ENCODE measurements around the gene FTO.

The FTO gene

GRCh38 chr16:54174750-54175149 is 470.8 kb downstream of the FTO start:
- Histone ChIP-seq H3K9ac (no peak overlapping the region), H3K4me1 (ENCODE audit: low read depth, poor library complexity, severe bottlenecking) (no peaks in the 10 kb centered on the region), H4K20me1 (ENCODE audit: insufficient read depth) (no peaks in the 10 kb centered on the region), H3K36me3 (ENCODE audit: insufficient read depth) (no peaks in the 10 kb centered on the region), H2AFZ (ENCODE audit: low read depth) (no peak overlapping the region), H3K27me3 (ENCODE audit: insufficient read depth, low read depth) (no peaks in the 10 kb centered on the region), H3K27ac (no peak overlapping the region), H3K4me3 (IDR thresholded peaks at IDR 0.05; ENCODE audit: insufficient read depth, low read depth, low read length) (no peak overlapping the region), H3K4me2 (no peak overlapping the region), H3K79me2 (ENCODE audit: insufficient read depth, low read depth) (no peaks in the 10 kb centered on the region)
- TF ChIP-seq CTCF (conservative IDR thresholded peaks at IDR 0.05; ENCODE audit: low read depth, low read length): no peak

- H2AFZ ChIP-seq (ENCODE audit: low read depth): no peak overlapping the region
- H3K79me2 ChIP-seq (ENCODE audit: insufficient read depth, low read depth): no peaks in the 10 kb centered on the region
- no peak overlapping the region for H3K27ac ChIP-seq
- no peak for TF ChIP-seq CTCF (conservative IDR thresholded peaks at IDR 0.05; ENCODE audit: low read depth, low read length)
- H3K36me3 ChIP-seq (ENCODE audit: insufficient read depth): no peaks in the 10 kb centered on the region
- H3K9ac ChIP-seq: no peak overlapping the region
- no peak overlapping the region for H3K4me3 ChIP-seq (IDR thresholded peaks at IDR 0.05; ENCODE audit: insufficient read depth, low read depth, low read length)
- no peaks in the 10 kb centered on the region for H3K4me1 ChIP-seq (ENCODE audit: low read depth, poor library complexity, severe bottlenecking)
- H4K20me1 ChIP-seq (ENCODE audit: insufficient read depth): no peaks in the 10 kb centered on the region
- H3K27me3 ChIP-seq (ENCODE audit: insufficient read depth, low read depth): no peaks in the 10 kb centered on the region
- H3K4me2 ChIP-seq: no peak overlapping the region
These were observed 471.2 kb downstream of the FTO start for GRCh38 chr16:54175169-54175551.

GRCh38 chr16:54175552-54176375 is 471.8 kb downstream of the FTO start:
- no peak overlapping the region for H3K4me2 ChIP-seq
- H3K27me3 ChIP-seq (ENCODE audit: insufficient read depth, low read depth): no peaks in the 10 kb centered on the region
- H4K20me1 ChIP-seq (ENCODE audit: insufficient read depth): no peaks in the 10 kb centered on the region
- H3K79me2 ChIP-seq (ENCODE audit: insufficient read depth, low read depth): no peaks in the 10 kb centered on the region
- H3K36me3 ChIP-seq (ENCODE audit: insufficient read depth): no peaks in the 10 kb centered on the region
- no peak overlapping the region for H3K27ac ChIP-seq
- no peaks in the 10 kb centered on the region for H3K4me1 ChIP-seq (ENCODE audit: low read depth, poor library complexity, severe bottlenecking)
- no peak overlapping the region for H3K9ac ChIP-seq
- H3K4me3 ChIP-seq (IDR thresholded peaks at IDR 0.05; ENCODE audit: insufficient read depth, low read depth, low read length): no peak overlapping the region
- no peak for TF ChIP-seq CTCF (conservative IDR thresholded peaks at IDR 0.05; ENCODE audit: low read depth, low read length)
- no peak overlapping the region for H2AFZ ChIP-seq (ENCODE audit: low read depth)

GRCh38 chr16:54176376-54176901 is 472.5 kb downstream of the FTO start:
- Histone ChIP-seq H2AFZ (ENCODE audit: low read depth) (no peak overlapping the region), H4K20me1 (ENCODE audit: insufficient read depth) (no peaks in the 10 kb centered on the region), H3K4me2 (no peak overlapping the region), H3K27ac (no peak overlapping the region), H3K79me2 (ENCODE audit: insufficient read depth, low read depth) (no peaks in the 10 kb centered on the region), H3K36me3 (ENCODE audit: insufficient read depth) (no peaks in the 10 kb centered on the region), H3K27me3 (ENCODE audit: insufficient read depth, low read depth) (no peaks in the 10 kb centered on the region), H3K9ac (no peak overlapping the region), H3K4me3 (IDR thresholded peaks at IDR 0.05; ENCODE audit: insufficient read depth, low read depth, low read length) (no peak overlapping the region), H3K4me1 (ENCODE audit: low read depth, poor library complexity, severe bottlenecking) (no peaks in the 10 kb centered on the region)
- TF ChIP-seq CTCF (conservative IDR thresholded peaks at IDR 0.05; ENCODE audit: low read depth, low read length): no peak
